Fibroblast of the aortic adventitia (primary cell): Measurements from ENCODE around the gene CAMTA2. TPM values are rescaled to one million over a fixed set of nuclear protein-coding genes. Genes with fewer than 3 reads are reported as not detected.
A peak's percentile ranks its signal among the peaks of the same experiment; 100 is the strongest.

Experiments used
- DNase-seq: peaks from one replicate; pipeline ENCODE4 v3.0.0-alpha.2; 2010; ENCODE audit warnings: low read depth
- H3K4me3 ChIP-seq: 2 replicates; pipeline ENCODE4 v1.5.1; 2011; ENCODE audit warnings: low read depth, mild to moderate bottlenecking, control low read depth, low read length, moderate library complexity
- CTCF ChIP-seq: IDR thresholded peaks from 2 replicates; pipeline ENCODE4 v1.5.1; 2011; ENCODE audit warnings: mild to moderate bottlenecking, low read length, control low read depth, inconsistent platforms; ENCODE audit not compliant: insufficient read depth
- total RNA-seq: library from RNA; depleted of rRNA; stranded (reverse); fragments of >200 nt; gene quantifications from 2 replicates; pipeline ENCODE4 v1.2.3, GENCODE V29; 2012; ENCODE audit warnings: low replicate concordance

CAMTA2 gene
- total RNA-seq, 1 donor: 21.1 TPM

GRCh38 chr17:5022171-5022711 lies 34.8 kb upstream of the CAMTA2 start:
- no peak overlapping the region for H3K4me3 ChIP-seq
- DNase-seq: no peak
- no peak for TF ChIP-seq CTCF

GRCh38 chr17:5020502-5021023 lies 33.1 kb upstream of the CAMTA2 start:
- TF ChIP-seq CTCF: no peak

GRCh38 chr17:5019475-5019956 lies 32.0 kb upstream of the CAMTA2 start:
- no peak for DNase-seq
- TF ChIP-seq CTCF: no peak

More at GRCh38 chr17:5020502-5021023, 33.1 kb upstream of the CAMTA2 start:
- no peak for DNase-seq
- no peak overlapping the region for H3K4me3 ChIP-seq

GRCh38 chr17:5014357-5014756 lies 26.9 kb upstream of the CAMTA2 start:
- no peak for TF ChIP-seq CTCF
- no peak for DNase-seq
- no peak overlapping the region for H3K4me3 ChIP-seq

More at GRCh38 chr17:5019475-5019956, 32.0 kb upstream of the CAMTA2 start:
- no peak overlapping the region for H3K4me3 ChIP-seq

- no peak for TF ChIP-seq CTCF
- peak; percentile 44 for DNase-seq
These were observed 24.5 kb upstream of the CAMTA2 start for GRCh38 chr17:5011928-5012327.

GRCh38 chr17:5003214-5003867 lies 15.9 kb upstream of the CAMTA2 start:
- no peak for TF ChIP-seq CTCF
- no peak overlapping the region for H3K4me3 ChIP-seq
- DNase-seq: no peak

More at GRCh38 chr17:5011928-5012327, 24.5 kb upstream of the CAMTA2 start:
- H3K4me3 ChIP-seq: no peak overlapping the region
